ENCODE results near the gene ELL2. TPM values are rescaled to one million over a fixed set of nuclear protein-coding genes. Genes with fewer than 3 reads are reported as not detected.

ELL2 gene
- total RNA-seq, 4 donors from 2014 or later: 32.4 to 50.3 (median 45.1) TPM

DNA sequence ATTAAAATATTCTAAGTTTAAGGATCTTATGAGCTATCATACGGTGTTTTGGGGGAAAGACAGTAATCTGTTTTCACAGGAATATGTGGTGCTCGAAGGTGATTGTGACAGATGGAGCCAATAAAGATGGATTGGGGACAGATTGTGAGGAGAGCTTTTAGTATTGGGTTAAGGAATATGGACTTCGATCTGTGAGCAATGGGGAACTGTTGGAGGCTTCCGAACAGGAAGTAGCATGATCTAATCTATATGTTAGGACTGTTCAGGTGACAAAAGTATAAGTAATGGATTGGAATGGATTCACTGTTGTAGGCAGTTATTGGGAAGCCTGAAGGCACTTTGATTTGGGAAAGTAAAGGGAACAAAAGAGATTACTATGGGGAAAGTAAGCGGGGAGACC lies 7.4 kb upstream of the ELL2 start:
- WGBS, 2 donors: 90 to 94% methylated on average over 5 of the region's 5 CpGs
- intact Hi-C loops (cut with DNase I; ENCODE audit: low total_unique reads): loop anchor here (10.0 kb wide), 1 partner anchor 366 kb away; no protein-coding TSS in a partner anchor
- H3K4me3 ChIP-seq (ENCODE audit: low read depth, poor library complexity, severe bottlenecking): no peak overlapping the region

GRCh38 chr5:95967236-95967635 lies 5.6 kb upstream of the ELL2 start:
- intact Hi-C loops (cut with DNase I; ENCODE audit: low total_unique reads): loop anchor here (10.0 kb wide), 1 partner anchor 368 kb away; no protein-coding TSS in a partner anchor
- H3K4me3 ChIP-seq (ENCODE audit: low read depth, poor library complexity, severe bottlenecking): no peak overlapping the region
- DNase-seq (ENCODE audit: low spot score in 2 of 2): no peak
- WGBS, 2 donors: 93 to 100% methylated on average over 1 of the region's 1 CpG
- TF ChIP-seq POLR2A (IDR thresholded peaks at IDR 0.05) (no peak), CTCF (IDR thresholded peaks at IDR 0.05) (no peak)

More for the DNA sequence above, 7.4 kb upstream of the ELL2 start:
- TF ChIP-seq POLR2A (IDR thresholded peaks at IDR 0.05) (no peak), CTCF (IDR thresholded peaks at IDR 0.05) (no peak)
- no peak for DNase-seq (ENCODE audit: low spot score in 2 of 2)

GRCh38 chr5:95966005-95966404 lies 4.4 kb upstream of the ELL2 start:
- 95 to 98% methylated on average over 2 of the region's 2 CpGs for WGBS, 2 donors
- intact Hi-C loops (cut with DNase I; ENCODE audit: low total_unique reads): loop anchor here (10.0 kb wide), 1 partner anchor 369 kb away; no protein-coding TSS in a partner anchor
- H3K4me3 ChIP-seq (ENCODE audit: low read depth, poor library complexity, severe bottlenecking): no peak overlapping the region
- no peak for TF ChIP-seq CTCF (IDR thresholded peaks at IDR 0.05)
- TF ChIP-seq POLR2A (IDR thresholded peaks at IDR 0.05): no peak
- DNase-seq (ENCODE audit: low spot score in 2 of 2): no peak

GRCh38 chr5:95963650-95964410 lies 2.2 kb upstream of the ELL2 start:
- H3K4me3 ChIP-seq (ENCODE audit: low read depth, poor library complexity, severe bottlenecking): no peak overlapping the region
- TF ChIP-seq POLR2A (IDR thresholded peaks at IDR 0.05) (no peak), CTCF (IDR thresholded peaks at IDR 0.05) (no peak)
- WGBS, 2 donors: 69 to 73% methylated on average over 8 of the region's 8 CpGs
- no peak for DNase-seq (ENCODE audit: low spot score in 2 of 2)
- intact Hi-C loops (cut with DNase I; ENCODE audit: low total_unique reads): loop anchor here (10.0 kb wide), 1 partner anchor 371 kb away; no protein-coding TSS in a partner anchor

- H3K4me3 ChIP-seq (ENCODE audit: low read depth, poor library complexity, severe bottlenecking): no peak overlapping the region
- intact Hi-C loops (cut with DNase I; ENCODE audit: low total_unique reads): loop anchor here (10.0 kb wide), 1 partner anchor 372 kb away; no protein-coding TSS in a partner anchor
- 46 to 47% methylated on average over 6 of the region's 6 CpGs for WGBS, 2 donors
- DNase-seq (ENCODE audit: low spot score in 2 of 2): no peak
- no peak for TF ChIP-seq CTCF (IDR thresholded peaks at IDR 0.05)
- TF ChIP-seq POLR2A (IDR thresholded peaks at IDR 0.05): no peak
These were observed 1.1 kb upstream of the ELL2 start for GRCh38 chr5:95962785-95963184.
